Fibroblast of mammary gland (primary cell): Measurements from ENCODE around the gene BATF.

Experiments
- DNase-seq: peaks from one replicate; pipeline ENCODE4 v3.0.0-alpha.2; 2010; ENCODE audit warnings: low read depth
- H3K4me3 ChIP-seq: 2 replicates; pipeline ENCODE4 v1.5.1; 2011; ENCODE audit warnings: low read depth, mild to moderate bottlenecking, low read length, moderate library complexity; ENCODE audit not compliant: control insufficient read depth
- TF ChIP-seq, protein P1 (sequence below): conservative IDR thresholded peaks from 2 replicates; pipeline ENCODE4 v1.5.1; 2011; ENCODE audit warnings: low read depth, low read length, inconsistent platforms; ENCODE audit not compliant: control insufficient read depth, insufficient read depth

Gene BATF

GRCh38 chr14:75595226-75595625 is 73.0 kb downstream of the BATF start:
- DNase-seq: no peak
- TF ChIP-seq, protein P1, sequence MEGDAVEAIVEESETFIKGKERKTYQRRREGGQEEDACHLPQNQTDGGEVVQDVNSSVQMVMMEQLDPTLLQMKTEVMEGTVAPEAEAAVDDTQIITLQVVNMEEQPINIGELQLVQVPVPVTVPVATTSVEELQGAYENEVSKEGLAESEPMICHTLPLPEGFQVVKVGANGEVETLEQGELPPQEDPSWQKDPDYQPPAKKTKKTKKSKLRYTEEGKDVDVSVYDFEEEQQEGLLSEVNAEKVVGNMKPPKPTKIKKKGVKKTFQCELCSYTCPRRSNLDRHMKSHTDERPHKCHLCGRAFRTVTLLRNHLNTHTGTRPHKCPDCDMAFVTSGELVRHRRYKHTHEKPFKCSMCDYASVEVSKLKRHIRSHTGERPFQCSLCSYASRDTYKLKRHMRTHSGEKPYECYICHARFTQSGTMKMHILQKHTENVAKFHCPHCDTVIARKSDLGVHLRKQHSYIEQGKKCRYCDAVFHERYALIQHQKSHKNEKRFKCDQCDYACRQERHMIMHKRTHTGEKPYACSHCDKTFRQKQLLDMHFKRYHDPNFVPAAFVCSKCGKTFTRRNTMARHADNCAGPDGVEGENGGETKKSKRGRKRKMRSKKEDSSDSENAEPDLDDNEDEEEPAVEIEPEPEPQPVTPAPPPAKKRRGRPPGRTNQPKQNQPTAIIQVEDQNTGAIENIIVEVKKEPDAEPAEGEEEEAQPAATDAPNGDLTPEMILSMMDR: no peak
- no peak overlapping the region for H3K4me3 ChIP-seq
